Gastroesophageal sphincter (tissue), 3 donors: ENCODE data around the gene HK3.

Experiments
- CTCF ChIP-seq, 4 experiments: fragments of 200-600 bp in 2 of 4; fragments of 450-650 bp in 2 of 4; sonication (generic) in 1 of 4; IDR thresholded peaks; one replicate each; pipeline ENCODE4 v1.5.1; 2017 to 2019; ENCODE audit warnings: antibody characterized with exemption in 4 of 4, mild to moderate bottlenecking in 2 of 4, moderate library complexity in 2 of 4
- POLR2A ChIP-seq, 2 donors: fragments of 450-650 bp; IDR thresholded peaks; one replicate each; pipeline ENCODE4 v1.6.1; 2017; ENCODE audit warnings: antibody characterized with exemption in 2 of 2, mild to moderate bottlenecking in 2 of 2, moderate library complexity in 1 of 2

DNA sequence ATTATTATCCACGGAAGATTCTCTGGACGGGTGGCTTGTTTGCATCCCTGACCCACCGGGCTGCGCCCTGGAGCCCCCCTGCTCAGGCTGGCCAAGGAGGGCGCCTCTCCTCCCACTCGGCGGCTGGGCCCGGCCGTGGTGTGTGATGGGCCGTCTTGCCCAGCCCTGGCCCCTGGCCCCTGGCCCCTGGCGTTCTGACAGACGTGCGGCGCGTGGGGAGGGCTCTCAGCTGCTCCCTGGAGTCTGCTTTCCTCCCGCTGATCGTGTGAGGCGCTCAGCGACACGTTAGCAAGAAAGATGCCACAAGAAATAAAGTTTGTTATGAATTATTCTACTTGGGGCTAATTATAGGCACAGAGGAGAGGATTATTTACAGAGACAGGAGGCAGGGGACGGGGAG is 55.5 kb downstream of the HK3 start:
- TF ChIP-seq CTCF (IDR thresholded peaks at IDR 0.05) (no peak), POLR2A (IDR thresholded peaks at IDR 0.05) (no peak)
